ENCODE measurements around the gene ANO4. TPM values are rescaled to one million over a fixed set of nuclear protein-coding genes. Genes with fewer than 3 reads are reported as not detected.

Gene ANO4
- total and polyA plus RNA-seq, 7 donors, result 0.03 to 0.11 (median 0.03) TPM; not detected in 4

DNA sequence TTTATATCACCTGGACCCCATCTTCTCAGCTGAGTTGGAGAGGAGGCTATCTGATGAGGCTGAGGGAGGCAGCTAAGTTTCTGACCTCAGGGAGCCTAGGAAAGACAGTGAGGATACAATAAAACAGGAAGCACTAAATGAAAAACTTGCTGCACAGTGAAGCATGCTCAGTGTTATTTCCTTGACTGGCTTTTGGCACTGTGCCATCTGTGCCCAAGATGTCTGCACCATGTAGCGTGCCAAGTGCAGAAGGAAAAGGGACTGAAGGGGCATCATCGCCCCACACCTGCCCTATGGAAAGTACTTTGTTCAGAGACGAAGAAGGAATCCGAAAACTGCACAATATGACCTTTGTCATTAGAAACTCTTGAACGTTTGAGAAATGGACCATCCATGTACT is 102.7 kb downstream of the ANO4 start:
- DNase-seq (no peak), ATAC-seq (no peak)
- whole genome bisulfite sequencing, 3 donors, result 79 to 82% (median 80%) methylated on average over 5 of the region's 5 CpGs
- Histone ChIP-seq H3K27me3 (ENCODE audit: insufficient read depth in 3 of 3, low read length in 2 of 3) (no peaks in the 10 kb centered on the region), H3K4me3 (no peak overlapping the region), H3K27ac (no peak overlapping the region), H3K9me3 (peaks cover 4% of the 10 kb centered on the region), H3K36me3 (ENCODE audit: insufficient read depth in 1 of 2, low read depth in 1 of 2) (no peaks in the 10 kb centered on the region), H3K4me1 (no peaks in the 10 kb centered on the region)
- intact Hi-C loops (cut with DNase I), result no loop called here
- TF ChIP-seq, protein P1, sequence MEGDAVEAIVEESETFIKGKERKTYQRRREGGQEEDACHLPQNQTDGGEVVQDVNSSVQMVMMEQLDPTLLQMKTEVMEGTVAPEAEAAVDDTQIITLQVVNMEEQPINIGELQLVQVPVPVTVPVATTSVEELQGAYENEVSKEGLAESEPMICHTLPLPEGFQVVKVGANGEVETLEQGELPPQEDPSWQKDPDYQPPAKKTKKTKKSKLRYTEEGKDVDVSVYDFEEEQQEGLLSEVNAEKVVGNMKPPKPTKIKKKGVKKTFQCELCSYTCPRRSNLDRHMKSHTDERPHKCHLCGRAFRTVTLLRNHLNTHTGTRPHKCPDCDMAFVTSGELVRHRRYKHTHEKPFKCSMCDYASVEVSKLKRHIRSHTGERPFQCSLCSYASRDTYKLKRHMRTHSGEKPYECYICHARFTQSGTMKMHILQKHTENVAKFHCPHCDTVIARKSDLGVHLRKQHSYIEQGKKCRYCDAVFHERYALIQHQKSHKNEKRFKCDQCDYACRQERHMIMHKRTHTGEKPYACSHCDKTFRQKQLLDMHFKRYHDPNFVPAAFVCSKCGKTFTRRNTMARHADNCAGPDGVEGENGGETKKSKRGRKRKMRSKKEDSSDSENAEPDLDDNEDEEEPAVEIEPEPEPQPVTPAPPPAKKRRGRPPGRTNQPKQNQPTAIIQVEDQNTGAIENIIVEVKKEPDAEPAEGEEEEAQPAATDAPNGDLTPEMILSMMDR (IDR thresholded peaks at IDR 0.05), result no peak

DNA sequence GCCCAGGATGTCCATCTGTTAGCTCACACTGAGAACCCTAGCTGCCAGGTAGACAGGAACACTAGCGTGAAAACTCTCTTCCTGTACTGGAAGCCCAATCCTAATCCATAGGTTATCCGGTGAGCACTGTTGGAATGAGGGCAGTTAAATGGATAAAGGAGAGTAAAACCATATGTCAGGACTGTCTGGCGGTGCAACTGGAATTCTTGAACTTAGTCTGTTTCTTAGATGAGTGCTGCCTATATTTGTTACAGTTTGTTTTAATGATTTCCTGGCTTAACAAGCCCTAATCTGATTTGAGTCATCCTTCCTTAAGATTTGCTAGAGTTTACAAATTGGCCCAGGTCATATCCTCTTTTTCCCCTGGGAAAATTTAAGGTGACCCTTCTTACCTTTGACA is 104.7 kb downstream of the ANO4 start:
- H3K9me3 ChIP-seq, result peaks cover 4% of the 10 kb centered on the region
- H3K36me3 ChIP-seq (ENCODE audit: insufficient read depth in 1 of 2, low read depth in 1 of 2), result no peaks in the 10 kb centered on the region
- 73 to 77% (median 76%) methylated on average over 3 of the region's 3 CpGs for WGBS, 3 donors
- ATAC-seq, result no peak
- H3K27ac ChIP-seq, result no peak overlapping the region
- H3K27me3 ChIP-seq (ENCODE audit: insufficient read depth in 3 of 3, low read length in 2 of 3), result no peaks in the 10 kb centered on the region
- H3K4me1 ChIP-seq, result no peaks in the 10 kb centered on the region
- intact Hi-C loops (cut with DNase I), result no loop called here
- TF ChIP-seq, protein P1 (IDR thresholded peaks at IDR 0.05), result no peak
- no peak overlapping the region for H3K4me3 ChIP-seq
- no peak for DNase-seq

DNA sequence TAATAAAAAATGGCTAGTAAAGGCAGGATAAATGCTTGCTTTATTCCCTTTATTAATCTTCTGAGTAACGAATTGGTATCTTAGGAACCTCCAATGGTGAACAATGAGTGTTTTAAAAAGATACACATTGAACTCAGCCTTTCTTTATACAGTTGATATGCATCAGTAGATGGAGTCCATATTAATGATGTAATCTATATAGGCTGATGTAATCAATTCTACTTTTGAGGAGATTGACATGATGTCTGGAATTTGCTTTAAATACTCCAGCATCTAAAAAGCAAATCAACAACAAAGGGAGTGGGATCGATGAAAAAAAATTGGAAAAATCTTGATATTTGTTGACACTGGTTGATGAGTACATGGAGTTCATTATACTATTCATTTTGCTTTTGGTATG is 106.2 kb downstream of the ANO4 start:
- DNase-seq (no peak), ATAC-seq (no peak)
- H3K36me3 ChIP-seq (ENCODE audit: insufficient read depth in 1 of 2, low read depth in 1 of 2), result no peaks in the 10 kb centered on the region
- no peak overlapping the region for H3K27ac ChIP-seq
- intact Hi-C loops (cut with DNase I), result no loop called here
- no peak overlapping the region for H3K4me3 ChIP-seq
- H3K9me3 ChIP-seq, result peaks cover 4% of the 10 kb centered on the region
- WGBS, 3 donors, result 79 to 90% (median 87%) methylated on average over 2 of the region's 2 CpGs
- TF ChIP-seq, protein P1 (IDR thresholded peaks at IDR 0.05), result no peak
- H3K4me1 ChIP-seq, result no peaks in the 10 kb centered on the region
- H3K27me3 ChIP-seq (ENCODE audit: insufficient read depth in 3 of 3, low read length in 2 of 3), result no peaks in the 10 kb centered on the region

DNA sequence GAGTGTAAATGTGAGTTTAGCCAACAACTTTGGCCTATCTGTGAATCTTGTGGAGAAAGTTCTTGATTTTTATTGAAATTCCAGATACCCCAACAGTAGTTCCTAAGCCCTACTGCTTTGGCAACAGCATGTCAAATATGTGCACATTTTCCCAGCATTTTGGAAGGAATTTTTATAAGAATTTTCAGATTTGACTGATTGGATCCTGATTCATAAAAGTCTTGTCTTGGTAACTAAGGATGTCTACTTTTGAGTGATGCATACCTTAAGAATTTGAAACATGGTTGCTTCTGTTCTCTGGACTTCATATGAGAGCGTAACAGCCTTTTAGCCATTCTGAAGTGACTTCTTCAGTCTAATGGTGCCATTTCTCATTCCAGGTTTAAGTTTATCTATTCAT is 106.7 kb downstream of the ANO4 start:
- ATAC-seq (no peak), DNase-seq (no peak)
- Histone ChIP-seq H3K4me1 (no peaks in the 10 kb centered on the region), H3K27ac (no peak overlapping the region), H3K27me3 (ENCODE audit: insufficient read depth in 3 of 3, low read length in 2 of 3) (no peaks in the 10 kb centered on the region), H3K4me3 (no peak overlapping the region), H3K9me3 (peaks cover 4% of the 10 kb centered on the region), H3K36me3 (ENCODE audit: insufficient read depth in 1 of 2, low read depth in 1 of 2) (no peaks in the 10 kb centered on the region)
- 77 to 83% (median 83%) methylated on average over 1 of the region's 1 CpG for WGBS, 3 donors
- intact Hi-C loops (cut with DNase I), result no loop called here
- TF ChIP-seq, protein P1 (IDR thresholded peaks at IDR 0.05), result no peak

DNA sequence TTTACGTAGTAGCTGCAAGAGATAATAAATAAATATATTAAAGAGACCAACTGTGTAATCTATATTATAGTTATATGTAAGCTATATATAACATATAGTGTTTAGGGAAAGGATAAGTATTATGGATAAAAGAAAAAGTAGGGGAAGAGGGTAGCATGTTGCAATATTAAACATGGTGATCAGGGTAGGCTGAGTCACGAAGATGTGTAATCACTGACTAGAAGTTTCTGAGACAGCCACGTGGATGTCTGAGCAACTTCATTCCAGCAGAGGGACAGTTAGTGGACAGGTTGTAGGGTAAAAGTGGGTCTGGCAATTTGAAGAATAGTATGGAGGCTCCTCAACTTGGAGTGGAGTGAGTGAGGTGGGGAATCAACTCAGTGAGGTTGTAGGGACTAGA is 109.7 kb downstream of the ANO4 start:
- ATAC-seq (no peak), DNase-seq (no peak)
- no peaks in the 10 kb centered on the region for H3K27me3 ChIP-seq (ENCODE audit: insufficient read depth in 3 of 3, low read length in 2 of 3)
- TF ChIP-seq, protein P1 (IDR thresholded peaks at IDR 0.05), result no peak
- 73 to 82% (median 77%) methylated on average over 3 of the region's 3 CpGs for WGBS, 3 donors
- H3K27ac ChIP-seq, result no peak overlapping the region
- no peaks in the 10 kb centered on the region for H3K36me3 ChIP-seq (ENCODE audit: insufficient read depth in 1 of 2, low read depth in 1 of 2)
- no peak overlapping the region for H3K4me3 ChIP-seq
- intact Hi-C loops (cut with DNase I), result no loop called here
- H3K4me1 ChIP-seq, result no peaks in the 10 kb centered on the region
- no peaks in the 10 kb centered on the region for H3K9me3 ChIP-seq
